Dendritic cell treated with granulocyte-macrophage colony-stimulating factor and Interleukin-4, amounts not matched to agents 40 ng/mL and 50 ng/mL, for 4 days (primary cell): ENCODE data around the gene CTCF.

Source experiments
- H3K27ac Mint-ChIP-seq: one replicate; pipeline ENCODE4 v1.8.0; 2022; ENCODE audit warnings: mild to moderate bottlenecking, mixed read lengths
- H3K27me3 Mint-ChIP-seq: one replicate; pipeline ENCODE4 v1.8.0; 2022; ENCODE audit warnings: mild to moderate bottlenecking, mixed read lengths
- H3K36me3 Mint-ChIP-seq: one replicate; pipeline ENCODE4 v1.8.0; 2022; ENCODE audit warnings: low read depth, mixed read lengths
- H3K4me1 Mint-ChIP-seq: one replicate; pipeline ENCODE4 v1.8.0; 2022; ENCODE audit warnings: low read depth, mixed read lengths
- H3K4me3 Mint-ChIP-seq: one replicate; pipeline ENCODE4 v1.8.0; 2022; ENCODE audit warnings: mild to moderate bottlenecking, moderate library complexity, mixed read lengths
- H3K9me3 Mint-ChIP-seq: one replicate; pipeline ENCODE4 v1.8.0; 2022; ENCODE audit warnings: mixed read lengths
- intact Hi-C: fragments of 100-400 bp; cut with micrococcal nuclease; formaldehyde crosslinking; loops from one replicate; pipeline ENCODE4 v1.15.0; 2022

CTCF gene

DNA sequence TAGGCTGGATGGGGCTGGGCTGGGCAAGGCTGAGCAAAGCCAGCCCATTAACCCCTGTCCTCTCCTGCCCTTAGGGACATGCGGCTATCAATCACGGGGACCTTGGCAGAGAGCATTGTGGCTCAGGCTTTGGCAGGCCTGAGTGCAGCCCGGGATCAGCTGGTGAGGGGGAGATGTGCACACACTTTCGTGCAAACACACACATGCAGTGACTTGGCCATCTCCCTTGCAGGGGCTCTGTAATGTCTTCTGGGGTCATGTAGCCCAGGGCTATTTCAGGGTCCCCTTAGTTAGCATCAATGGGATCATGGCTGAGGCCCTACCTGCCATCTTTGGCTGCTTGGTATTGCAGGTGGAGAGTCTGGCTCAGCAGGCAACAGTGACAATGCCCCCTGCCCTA, 89.5 kb downstream of the CTCF start:
- no peak overlapping the region for H3K4me3 Mint-ChIP-seq
- peaks cover 7% of the 10 kb centered on the region for H3K36me3 Mint-ChIP-seq
- no peak overlapping the region for H3K27ac Mint-ChIP-seq
- intact Hi-C loops = no loop called here
- H3K4me1 Mint-ChIP-seq = no peaks in the 10 kb centered on the region
- H3K9me3 Mint-ChIP-seq = no peaks in the 10 kb centered on the region
- H3K27me3 Mint-ChIP-seq = peaks cover 10% of the 10 kb centered on the region

DNA sequence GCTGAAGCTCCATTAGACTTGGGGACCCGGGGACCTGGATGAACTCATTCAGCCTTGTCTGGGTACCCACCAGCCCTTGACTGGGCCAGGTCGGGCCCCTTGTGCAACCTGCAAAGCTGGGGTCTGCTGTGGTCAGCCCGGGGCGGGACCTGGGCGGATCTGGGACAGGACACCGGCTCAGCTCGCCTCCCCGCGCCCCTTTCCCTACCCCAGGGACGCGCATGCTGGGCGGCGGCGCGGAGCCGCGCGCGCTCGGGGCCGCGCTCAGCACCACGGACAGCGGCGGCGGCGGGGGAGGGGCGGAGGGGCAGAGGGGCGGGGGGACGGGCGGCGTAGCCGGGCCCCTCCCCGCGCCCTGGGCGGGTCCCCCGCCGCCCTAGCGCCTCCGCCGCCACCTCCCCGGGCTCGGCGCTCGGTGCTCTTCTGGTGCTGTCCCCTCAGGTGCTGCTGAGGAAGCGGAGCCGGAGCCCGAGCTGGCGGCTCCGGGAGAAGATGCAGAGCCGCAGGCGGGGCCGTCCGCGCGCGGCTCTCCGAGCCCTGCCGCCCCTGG, 90.3 kb downstream of the CTCF start:
- Mint-ChIP-seq H3K4me1 (no peaks in the 10 kb centered on the region), H3K4me3 (no peak overlapping the region), H3K9me3 (no peaks in the 10 kb centered on the region), H3K27ac (no peak overlapping the region), H3K36me3 (peaks cover 15% of the 10 kb centered on the region), H3K27me3 (peaks cover 10% of the 10 kb centered on the region)
- intact Hi-C loops = no loop called here

DNA sequence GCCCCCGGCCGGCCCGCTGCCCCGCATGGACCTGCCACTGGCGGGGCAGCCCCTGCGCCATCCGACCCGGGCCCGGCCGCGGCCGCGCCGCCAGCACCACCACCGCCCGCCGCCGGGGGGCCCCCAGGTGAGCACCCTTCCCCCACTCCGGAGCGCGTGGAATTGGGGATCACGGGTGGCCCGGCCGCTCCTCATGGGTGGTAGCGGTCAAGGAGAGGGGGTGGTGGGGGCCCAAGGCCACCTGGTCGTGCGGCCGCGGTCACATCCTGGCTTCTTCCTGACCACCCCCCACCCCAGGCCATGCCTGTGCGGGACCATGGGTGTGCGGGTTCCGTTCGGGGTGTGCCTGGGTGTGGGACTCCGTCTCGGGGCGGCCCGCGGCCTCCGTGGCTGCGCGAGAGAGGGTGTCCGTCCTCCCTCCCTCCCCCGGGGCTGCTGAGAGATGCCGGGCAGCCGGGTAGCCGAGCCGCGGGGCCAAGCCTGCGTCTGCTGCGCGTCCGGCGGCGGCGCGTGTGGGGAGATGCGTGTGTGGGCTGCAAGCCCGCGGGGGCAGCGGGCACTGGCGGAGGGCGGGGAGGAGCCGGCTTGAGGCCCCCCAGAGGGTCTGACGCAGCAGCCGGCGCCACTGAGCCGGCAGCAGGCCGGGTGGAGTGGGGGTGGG, 90.9 kb downstream of the CTCF start:
- no peak overlapping the region for H3K27ac Mint-ChIP-seq
- H3K4me3 Mint-ChIP-seq = no peak overlapping the region
- no peaks in the 10 kb centered on the region for H3K9me3 Mint-ChIP-seq

DNA sequence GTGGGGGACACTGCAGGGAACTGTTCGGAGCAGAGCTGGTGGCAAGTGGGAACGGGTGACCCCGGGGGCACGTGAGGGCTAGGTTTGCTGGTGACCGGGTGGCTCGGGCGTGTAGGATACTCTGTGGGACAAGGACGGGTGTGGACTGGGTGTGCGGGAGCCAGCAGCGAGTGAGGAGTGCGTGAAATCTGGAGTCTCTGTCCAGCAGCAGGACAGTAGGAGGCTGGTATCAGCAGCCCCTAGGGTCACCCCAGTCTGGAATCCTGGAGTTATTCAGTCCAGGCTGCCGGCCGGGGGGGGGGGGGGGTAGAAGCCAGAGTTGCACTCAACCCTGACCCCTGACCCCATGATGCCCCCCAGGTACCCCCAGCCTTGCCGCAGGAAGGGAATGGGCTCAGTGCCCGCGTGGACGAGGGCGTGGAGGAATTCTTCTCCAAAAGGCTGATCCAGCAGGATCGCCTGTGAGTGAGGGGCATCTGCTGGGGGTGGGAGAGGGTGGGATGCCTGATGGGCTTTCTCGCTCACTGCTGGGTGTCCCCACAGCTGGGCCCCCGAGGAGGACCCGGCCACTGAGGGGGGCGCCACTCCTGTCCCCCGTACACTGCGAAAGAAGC, 91.6 kb downstream of the CTCF start:
- H3K9me3 Mint-ChIP-seq = no peaks in the 10 kb centered on the region
- peaks cover 3% of the 10 kb centered on the region for H3K4me1 Mint-ChIP-seq
- H3K27me3 Mint-ChIP-seq = peaks cover 10% of the 10 kb centered on the region
- H3K27ac Mint-ChIP-seq = no peak overlapping the region
- peaks cover 27% of the 10 kb centered on the region for H3K36me3 Mint-ChIP-seq
- H3K4me3 Mint-ChIP-seq = no peak overlapping the region
- intact Hi-C loops = no loop called here

More for the DNA sequence above, 90.9 kb downstream of the CTCF start:
- no peaks in the 10 kb centered on the region for H3K4me1 Mint-ChIP-seq
- intact Hi-C loops = no loop called here
- peaks cover 10% of the 10 kb centered on the region for H3K27me3 Mint-ChIP-seq
- peaks cover 21% of the 10 kb centered on the region for H3K36me3 Mint-ChIP-seq

DNA sequence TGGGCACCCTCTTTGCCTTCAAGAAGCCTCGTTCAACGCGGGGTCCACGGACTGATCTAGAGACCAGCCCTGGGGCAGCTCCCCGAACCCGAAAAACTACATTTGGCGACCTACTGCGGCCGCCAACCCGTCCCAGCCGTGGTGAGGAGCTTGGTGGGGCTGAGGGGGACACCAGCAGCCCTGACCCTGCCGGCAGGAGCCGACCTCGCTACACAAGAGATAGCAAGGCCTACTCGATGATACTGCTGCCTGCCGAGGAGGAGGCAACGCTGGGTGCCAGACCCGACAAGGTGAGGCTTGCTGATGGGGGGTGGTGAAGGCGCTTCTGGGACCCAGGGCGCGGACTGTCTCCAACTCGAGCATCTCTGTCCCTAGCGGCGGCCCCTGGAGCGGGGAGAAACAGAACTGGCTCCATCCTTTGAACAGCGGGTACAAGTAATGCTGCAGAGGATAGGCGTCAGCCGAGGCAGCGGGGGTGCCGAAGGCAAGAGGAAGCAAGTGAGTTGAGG, 92.1 kb downstream of the CTCF start:
- peaks cover 10% of the 10 kb centered on the region for H3K27me3 Mint-ChIP-seq

DNA sequence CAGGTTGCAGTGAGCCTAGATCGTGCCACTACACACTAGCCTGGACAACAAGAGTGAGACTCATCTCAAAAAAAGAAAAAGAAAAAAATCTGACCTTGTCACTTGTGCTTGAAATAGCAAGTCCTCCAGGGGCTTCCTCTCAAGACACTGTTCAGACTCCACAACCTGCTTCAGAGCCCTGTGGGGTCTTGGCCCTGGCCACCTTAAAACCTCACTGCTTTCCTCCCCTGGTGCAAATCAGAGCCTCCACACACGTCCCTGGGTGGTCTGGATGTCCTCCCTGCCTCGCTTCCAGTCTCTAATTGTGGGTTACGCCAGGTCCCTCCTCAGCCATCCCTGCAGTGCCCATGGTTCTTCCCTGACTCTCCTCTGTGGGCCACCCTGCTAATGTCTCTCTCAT, 93.0 kb downstream of the CTCF start:
- intact Hi-C loops = no loop called here
- Mint-ChIP-seq H3K4me3 (no peak overlapping the region), H3K9me3 (no peaks in the 10 kb centered on the region), H3K27me3 (peaks cover 8% of the 10 kb centered on the region), H3K4me1 (peaks cover 12% of the 10 kb centered on the region), H3K36me3 (peaks cover 37% of the 10 kb centered on the region), H3K27ac (no peak overlapping the region)

More for the DNA sequence above, 92.1 kb downstream of the CTCF start:
- intact Hi-C loops = no loop called here
- Mint-ChIP-seq H3K36me3 (peaks cover 29% of the 10 kb centered on the region), H3K4me3 (no peak overlapping the region), H3K27ac (no peak overlapping the region), H3K9me3 (no peaks in the 10 kb centered on the region), H3K4me1 (peaks cover 8% of the 10 kb centered on the region)

DNA sequence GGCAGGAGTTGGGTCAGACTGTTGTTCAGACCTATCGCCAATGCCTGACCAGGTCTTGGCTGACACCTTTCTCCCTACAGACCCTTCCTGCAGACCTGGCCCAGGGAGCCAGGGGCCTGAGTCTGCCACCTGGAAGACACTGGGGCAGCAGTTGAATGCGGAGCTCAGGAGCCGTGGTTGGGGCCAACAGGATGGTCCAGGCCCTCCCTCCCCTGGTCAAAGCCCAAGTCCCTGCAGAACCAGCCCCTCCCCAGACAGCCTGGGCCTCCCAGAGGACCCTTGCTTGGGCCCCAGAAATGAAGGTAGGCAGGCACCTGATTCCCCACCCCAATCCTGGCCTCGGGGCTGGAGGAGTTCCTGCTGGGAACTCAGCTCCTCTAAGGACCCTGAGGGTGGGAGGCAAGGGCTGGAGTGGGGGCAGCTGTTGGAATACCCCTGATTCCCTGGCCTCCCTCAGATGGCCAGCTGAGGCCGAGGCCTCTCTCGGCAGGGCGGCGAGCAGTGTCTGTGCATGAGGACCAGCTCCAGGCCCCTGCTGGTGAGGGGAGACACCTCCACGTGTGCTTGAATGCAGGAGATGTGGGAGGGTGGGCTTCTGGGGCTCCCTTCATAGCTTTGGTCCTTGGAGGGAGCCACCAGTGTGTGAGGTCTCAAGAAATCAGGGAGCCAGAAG, 94.2 kb downstream of the CTCF start:
- H3K27ac Mint-ChIP-seq = no peak overlapping the region
- no peaks in the 10 kb centered on the region for H3K9me3 Mint-ChIP-seq
- H3K4me1 Mint-ChIP-seq = peaks cover 19% of the 10 kb centered on the region
- H3K27me3 Mint-ChIP-seq = peaks cover 11% of the 10 kb centered on the region
- H3K36me3 Mint-ChIP-seq = peaks cover 39% of the 10 kb centered on the region
- intact Hi-C loops = no loop called here
- no peak overlapping the region for H3K4me3 Mint-ChIP-seq

DNA sequence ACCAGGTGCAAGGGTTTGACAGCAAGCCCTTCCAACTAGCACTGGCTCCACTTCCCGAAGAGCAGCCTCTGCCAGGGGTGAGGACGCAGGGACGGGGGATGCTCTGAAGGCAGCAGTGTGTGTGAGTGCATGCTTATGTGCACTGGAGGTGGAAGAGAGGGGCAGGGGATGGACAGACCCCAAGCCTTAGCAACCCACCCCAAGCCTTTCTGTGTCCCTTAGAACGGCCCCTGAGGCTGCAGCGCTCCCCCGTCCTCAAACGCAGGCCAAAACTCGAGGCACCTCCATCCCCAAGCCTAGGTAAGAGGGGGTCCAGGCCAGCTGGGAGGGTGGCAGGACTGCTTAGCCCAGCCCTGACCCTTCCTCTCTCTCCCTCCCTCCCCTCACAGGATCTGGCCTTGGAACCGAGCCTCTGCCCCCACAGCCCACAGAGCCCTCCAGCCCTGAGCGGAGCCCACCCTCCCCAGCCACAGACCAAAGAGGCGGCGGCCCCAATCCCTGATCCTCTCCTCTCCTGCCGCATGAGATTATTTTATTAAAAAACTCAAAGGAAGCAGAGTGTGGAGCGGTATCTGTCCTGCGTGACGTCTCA, 94.8 kb downstream of the CTCF start:
- H3K27ac Mint-ChIP-seq = no peak overlapping the region
- no peak overlapping the region for H3K4me3 Mint-ChIP-seq
- intact Hi-C loops = no loop called here
- H3K27me3 Mint-ChIP-seq = peaks cover 11% of the 10 kb centered on the region
- H3K4me1 Mint-ChIP-seq = peaks cover 25% of the 10 kb centered on the region
- H3K9me3 Mint-ChIP-seq = no peaks in the 10 kb centered on the region
- peaks cover 39% of the 10 kb centered on the region for H3K36me3 Mint-ChIP-seq

DNA sequence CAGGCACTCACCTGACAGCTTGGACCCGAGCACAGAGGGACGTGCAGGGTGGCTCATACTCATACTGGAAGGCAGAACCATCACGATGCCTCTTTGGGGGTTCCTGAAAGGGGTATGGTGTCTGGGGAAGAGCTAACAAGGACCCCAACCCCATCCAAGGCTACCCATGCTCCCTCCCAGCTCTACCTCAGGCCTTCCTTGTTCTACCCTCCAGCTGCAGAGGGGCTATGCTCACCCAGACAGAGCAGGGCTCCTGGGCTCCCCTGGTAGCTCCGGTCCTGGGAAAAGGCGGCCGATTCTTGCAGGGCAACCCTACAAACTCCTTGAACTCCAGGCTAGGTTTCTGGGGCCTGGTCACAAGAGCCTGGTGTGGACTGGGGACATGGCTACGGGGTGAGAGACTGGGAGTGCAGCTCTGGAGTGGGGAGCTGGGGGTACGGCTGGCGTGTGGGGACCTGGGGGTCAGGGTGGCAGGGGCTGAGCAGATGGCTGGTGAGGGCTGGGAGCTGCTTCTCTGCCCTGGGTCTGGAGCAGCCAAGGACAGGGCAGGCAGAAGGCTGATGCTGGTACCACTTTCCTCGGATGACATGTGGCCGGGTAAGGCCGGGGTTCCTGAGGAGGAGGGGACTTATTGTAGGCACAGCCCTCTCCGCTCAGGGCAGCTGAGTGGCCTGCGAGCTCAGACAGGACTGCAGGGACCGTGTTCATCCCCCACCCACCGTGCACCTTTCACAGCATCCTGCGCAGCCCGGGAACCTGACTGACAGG, 95.6 kb downstream of the CTCF start:
- Mint-ChIP-seq H3K4me3 (no peak overlapping the region), H3K9me3 (no peaks in the 10 kb centered on the region), H3K36me3 (peaks cover 42% of the 10 kb centered on the region), H3K4me1 (peaks cover 25% of the 10 kb centered on the region), H3K27me3 (peaks cover 11% of the 10 kb centered on the region), H3K27ac (no peak overlapping the region)
- intact Hi-C loops = no loop called here

DNA sequence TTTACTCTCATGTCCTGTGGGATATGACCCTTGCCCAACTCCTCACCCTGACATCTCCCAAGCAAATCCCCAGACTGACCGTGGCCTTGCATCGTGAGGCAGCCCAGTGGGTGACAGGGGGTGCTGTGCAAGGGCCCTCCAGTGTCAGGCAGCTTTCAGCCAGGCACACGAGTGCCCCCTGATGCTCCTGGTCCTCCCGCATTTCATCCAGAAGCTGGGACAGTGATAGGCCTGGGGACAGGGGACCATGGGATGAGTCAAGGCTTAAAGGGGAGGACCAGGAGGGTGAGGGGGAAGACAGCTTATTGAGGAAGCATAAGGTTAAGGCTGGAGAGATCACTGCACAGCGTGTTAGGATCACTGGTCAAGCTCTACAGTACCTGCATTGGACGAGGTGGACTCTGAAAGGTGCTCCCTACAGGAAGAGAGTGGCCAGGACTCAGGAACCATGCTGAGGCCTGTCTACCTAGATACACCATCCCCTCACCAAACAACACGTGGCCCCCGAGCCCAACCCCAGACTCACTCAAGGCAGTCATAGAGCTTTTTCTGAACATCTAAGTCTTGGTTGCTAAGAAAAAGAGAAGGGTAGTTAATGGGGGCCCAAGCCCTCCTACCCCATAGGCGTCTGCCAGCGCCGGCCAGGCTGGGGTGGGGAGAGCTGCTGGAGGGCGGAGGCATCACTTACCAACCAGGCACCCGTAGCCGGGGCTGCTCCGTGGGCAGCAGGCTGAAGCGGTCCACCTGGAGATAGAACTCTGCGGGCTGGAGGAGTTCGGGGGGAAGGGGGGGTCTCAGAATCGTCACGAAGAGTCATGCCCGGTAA, 96.7 kb downstream of the CTCF start:
- Mint-ChIP-seq H3K4me3 (peak overlapping the region; percentile 93), H3K27ac (peak overlapping the region; percentile 89), H3K27me3 (peaks cover 11% of the 10 kb centered on the region), H3K4me1 (peaks cover 30% of the 10 kb centered on the region), H3K36me3 (peaks cover 54% of the 10 kb centered on the region), H3K9me3 (no peaks in the 10 kb centered on the region)
- intact Hi-C loops = no loop called here

DNA sequence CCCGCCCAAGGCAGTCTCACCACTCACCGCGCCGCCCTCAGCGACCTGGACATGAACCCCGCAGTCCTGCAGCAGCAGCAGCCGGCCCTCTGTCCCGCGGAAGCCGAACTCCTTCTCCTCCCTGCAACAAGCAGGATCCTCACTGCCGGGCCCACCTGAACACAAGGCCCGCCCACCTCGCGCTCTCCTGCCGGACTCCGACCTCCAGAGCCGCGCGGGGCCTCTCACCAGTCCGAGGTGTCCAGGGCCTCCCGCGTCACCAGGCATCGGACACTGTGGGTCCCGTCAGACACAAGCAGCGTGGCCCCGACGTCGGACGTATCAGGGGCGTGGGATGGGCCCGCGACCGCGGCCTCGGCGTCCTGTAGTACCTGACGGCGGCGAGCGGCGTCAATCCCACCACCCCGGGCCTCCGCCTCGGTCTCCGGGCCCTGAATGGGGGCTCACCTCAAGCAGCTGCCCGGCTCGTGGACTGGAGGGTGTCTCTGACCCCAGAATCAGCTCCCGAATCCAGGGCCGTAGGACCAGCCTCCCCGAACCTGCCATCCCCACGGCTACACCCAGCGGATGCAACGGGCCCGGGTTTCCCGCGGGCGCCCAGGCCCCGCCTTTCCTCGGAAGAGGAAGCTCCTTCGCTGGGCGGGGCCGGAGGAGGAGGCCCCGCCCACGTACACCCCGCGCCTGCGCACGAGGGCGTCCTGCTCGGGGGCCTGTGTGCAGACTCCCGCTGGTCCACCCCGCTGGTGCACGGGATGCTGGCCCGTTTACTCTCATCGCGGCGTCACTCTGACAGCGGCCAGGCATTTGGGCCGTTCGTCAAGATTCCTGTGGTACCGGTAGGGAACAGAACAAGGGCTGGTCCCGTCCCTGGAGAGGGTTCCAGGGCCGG, 97.6 kb downstream of the CTCF start, which contains the start of gene ACD:
Gene ACD (minus strand): TSS at position 586 of the 889 bp plus-strand sequence. CDS start 40 bp downstream, at position 546.
- intact Hi-C loops = loop anchor here (1.0 kb wide), 1 partner anchor 98 kb away; the partner anchor contains the start of gene CTCF
- H3K4me3 Mint-ChIP-seq = peak within 1 kb of the TSS; percentile 93
- H3K9me3 Mint-ChIP-seq = no peaks in the 10 kb centered on the region
- H3K27ac Mint-ChIP-seq = peak within 1 kb of the TSS; percentile 89
- peaks cover 36% of the 10 kb centered on the region for H3K4me1 Mint-ChIP-seq
- H3K36me3 Mint-ChIP-seq = peaks cover 62% of the 10 kb centered on the region
- H3K27me3 Mint-ChIP-seq = peaks cover 11% of the 10 kb centered on the region

DNA sequence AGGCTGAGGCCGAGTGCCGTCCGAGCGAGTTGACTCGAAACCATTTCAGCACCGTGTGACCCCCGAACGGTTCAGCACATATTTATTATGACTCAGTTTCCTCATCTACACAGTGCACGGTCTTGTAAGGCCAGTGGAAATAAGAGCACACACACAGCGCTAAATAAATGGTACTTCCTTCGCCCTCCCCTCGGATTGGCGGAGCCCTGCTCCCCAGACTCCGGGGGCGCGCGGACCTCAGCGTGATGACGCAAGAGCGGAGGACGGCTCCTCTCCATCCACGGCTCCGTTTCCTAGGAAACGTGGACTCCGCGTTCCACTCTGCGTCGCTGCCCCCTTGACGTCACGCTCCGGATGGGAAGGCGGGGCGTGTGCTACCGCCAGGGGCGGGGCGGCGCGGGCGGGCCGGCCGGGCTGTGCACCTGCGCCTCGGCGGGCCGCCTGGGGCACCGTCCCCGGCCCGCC, 98.3 kb downstream of the CTCF start, which contains the start of gene PARD6A:
Gene PARD6A (plus strand): TSS at position 397 of the 465 bp plus-strand sequence. CDS start 79 bp downstream, outside the sequence.
- intact Hi-C loops = loop anchor here (1.0 kb wide), 1 partner anchor 98 kb away; the partner anchor contains the start of gene CTCF
- peak within 1 kb of the TSS; percentile 89 for H3K27ac Mint-ChIP-seq
- peaks cover 11% of the 10 kb centered on the region for H3K27me3 Mint-ChIP-seq
- peaks cover 37% of the 10 kb centered on the region for H3K4me1 Mint-ChIP-seq
- no peaks in the 10 kb centered on the region for H3K9me3 Mint-ChIP-seq
- peak within 1 kb of the TSS; percentile 93 for H3K4me3 Mint-ChIP-seq
- peaks cover 66% of the 10 kb centered on the region for H3K36me3 Mint-ChIP-seq
